BLaER1 (cell line): ENCODE results near the gene FAF1.

Source experiments
- H3K27ac ChIP-seq: shearing (Covaris generic); formaldehyde crosslinking; 2 replicates; pipeline ENCODE4 v1.8.1; 2022
- H3K27me3 ChIP-seq: shearing (Covaris generic); formaldehyde crosslinking; 2 replicates; pipeline ENCODE4 v1.8.1; 2022
- H3K36me3 ChIP-seq: shearing (Covaris generic); formaldehyde crosslinking; 2 replicates; pipeline ENCODE4 v1.8.1; 2022
- H3K4me1 ChIP-seq: shearing (Covaris generic); formaldehyde crosslinking; 2 replicates; pipeline ENCODE4 v1.8.1; 2022
- H3K4me2 ChIP-seq: shearing (Covaris generic); formaldehyde crosslinking; 2 replicates; pipeline ENCODE4 v1.8.1; 2022
- H3K4me3 ChIP-seq: shearing (Covaris generic); formaldehyde crosslinking; 2 replicates; pipeline ENCODE4 v1.8.1; 2022
- H3K9ac ChIP-seq: shearing (Covaris generic); formaldehyde crosslinking; 2 replicates; pipeline ENCODE4 v1.8.1; 2022
- H3K9me3 ChIP-seq: shearing (Covaris generic); formaldehyde crosslinking; 2 replicates; pipeline ENCODE4 v1.8.1; 2022
- H4K20me1 ChIP-seq: shearing (Covaris generic); formaldehyde crosslinking; 2 replicates; pipeline ENCODE4 v1.8.1; 2022
- Cebpa-rat ChIP-seq: shearing (Covaris generic); IDR thresholded peaks from 2 replicates; pipeline ENCODE4 v1.8.1; 2022

The FAF1 gene

GRCh38 chr1:50644447-50645105 is 315.5 kb downstream of the FAF1 start:
- no peak overlapping the region for H3K9ac ChIP-seq
- H3K27me3 ChIP-seq: no peaks in the 10 kb centered on the region
- no peak overlapping the region for H3K27ac ChIP-seq
- no peak for TF ChIP-seq Cebpa-rat
- no peaks in the 10 kb centered on the region for H4K20me1 ChIP-seq
- no peak overlapping the region for H3K4me3 ChIP-seq
- peaks cover 17% of the 10 kb centered on the region; the same call in 1 of the 2 replicates for H3K36me3 ChIP-seq
- H3K4me1 ChIP-seq: no peaks in the 10 kb centered on the region
- H3K4me2 ChIP-seq: no peak overlapping the region
- H3K9me3 ChIP-seq: 0 out of 2 replicates have a peak, but pooled peaks cover 4% of the 10 kb centered on the region

DNA sequence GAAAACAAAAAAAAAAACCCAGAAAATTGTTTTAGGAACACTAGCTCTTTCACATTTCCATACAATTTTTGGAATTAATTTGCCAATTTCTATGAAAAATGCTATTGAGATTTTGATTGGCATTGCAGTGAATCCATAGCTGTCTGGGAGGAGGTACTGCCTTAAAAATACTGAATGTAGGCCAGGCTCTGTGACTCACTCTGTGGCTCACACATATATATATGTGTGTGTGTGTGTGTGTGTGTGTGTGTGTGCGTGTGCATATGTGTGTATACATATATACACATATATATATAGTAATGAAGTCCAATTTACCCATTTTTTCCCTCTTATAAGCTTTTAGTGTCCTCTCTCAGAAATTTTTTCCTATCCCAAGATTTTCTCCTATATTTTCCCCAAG is 322.6 kb downstream of the FAF1 start:
- no peak for TF ChIP-seq Cebpa-rat
- 0 out of 2 replicates have a peak, but pooled peaks cover 5% of the 10 kb centered on the region for H3K36me3 ChIP-seq
- H3K4me1 ChIP-seq: no peaks in the 10 kb centered on the region
- H3K4me3 ChIP-seq: no peak overlapping the region
- H3K4me2 ChIP-seq: no peak overlapping the region
- no peaks in the 10 kb centered on the region for H3K27me3 ChIP-seq
- no peak overlapping the region for H3K27ac ChIP-seq
- H3K9me3 ChIP-seq: 0 out of 2 replicates have a peak, but pooled peaks cover 4% of the 10 kb centered on the region
- H4K20me1 ChIP-seq: no peaks in the 10 kb centered on the region
- H3K9ac ChIP-seq: no peak overlapping the region

DNA sequence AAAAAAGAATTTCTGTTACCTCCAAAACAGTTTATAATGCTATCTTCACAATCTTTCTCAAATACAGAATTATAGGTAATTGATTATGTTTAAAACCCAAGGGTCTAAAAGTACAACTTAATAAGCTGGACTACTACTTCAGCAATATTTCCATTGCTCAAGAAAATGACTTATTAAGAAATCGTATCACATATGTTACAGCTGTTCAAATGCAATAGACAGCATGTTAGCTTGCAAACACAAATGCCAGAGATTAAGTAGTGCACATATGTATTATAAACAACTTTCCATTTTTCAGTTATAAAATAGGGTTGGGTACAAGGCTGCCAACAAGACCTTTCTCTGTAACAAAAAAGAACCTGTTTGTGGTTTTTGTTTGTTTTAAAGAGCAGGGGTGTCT is 325.8 kb downstream of the FAF1 start:
- H3K4me3 ChIP-seq: no peak overlapping the region
- H4K20me1 ChIP-seq: no peaks in the 10 kb centered on the region
- TF ChIP-seq Cebpa-rat: no peak
- no peaks in the 10 kb centered on the region for H3K9me3 ChIP-seq
- H3K27ac ChIP-seq: no peak overlapping the region
- H3K36me3 ChIP-seq: no peaks in the 10 kb centered on the region
- H3K4me2 ChIP-seq: no peak overlapping the region
- no peaks in the 10 kb centered on the region for H3K4me1 ChIP-seq
- no peak overlapping the region for H3K9ac ChIP-seq
- H3K27me3 ChIP-seq: no peaks in the 10 kb centered on the region

DNA sequence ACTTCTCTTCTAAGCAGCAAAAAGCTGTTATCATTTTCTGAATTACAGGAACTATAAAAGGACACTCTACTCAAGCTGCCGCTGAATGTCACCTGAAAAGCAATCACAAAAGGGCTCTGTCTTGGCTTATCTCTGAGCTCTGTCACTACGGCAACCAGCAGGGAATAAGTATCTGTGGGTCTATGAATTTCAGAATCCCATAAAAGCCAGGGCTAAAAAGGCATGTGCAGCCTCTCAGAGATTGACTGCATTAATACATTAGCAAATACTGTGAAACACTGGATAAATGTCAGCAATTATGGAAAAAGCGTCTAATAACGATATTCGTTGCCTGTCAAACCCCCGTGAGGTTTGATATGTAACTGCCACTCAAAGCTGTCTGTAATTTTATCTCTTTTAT is 326.6 kb downstream of the FAF1 start:
- H3K36me3 ChIP-seq: no peaks in the 10 kb centered on the region
- no peak for TF ChIP-seq Cebpa-rat
- H3K9ac ChIP-seq: no peak overlapping the region
- H3K4me3 ChIP-seq: no peak overlapping the region
- no peaks in the 10 kb centered on the region for H4K20me1 ChIP-seq
- H3K27ac ChIP-seq: no peak overlapping the region
- H3K4me2 ChIP-seq: no peak overlapping the region
- no peaks in the 10 kb centered on the region for H3K4me1 ChIP-seq
- H3K27me3 ChIP-seq: no peaks in the 10 kb centered on the region
- no peaks in the 10 kb centered on the region for H3K9me3 ChIP-seq

DNA sequence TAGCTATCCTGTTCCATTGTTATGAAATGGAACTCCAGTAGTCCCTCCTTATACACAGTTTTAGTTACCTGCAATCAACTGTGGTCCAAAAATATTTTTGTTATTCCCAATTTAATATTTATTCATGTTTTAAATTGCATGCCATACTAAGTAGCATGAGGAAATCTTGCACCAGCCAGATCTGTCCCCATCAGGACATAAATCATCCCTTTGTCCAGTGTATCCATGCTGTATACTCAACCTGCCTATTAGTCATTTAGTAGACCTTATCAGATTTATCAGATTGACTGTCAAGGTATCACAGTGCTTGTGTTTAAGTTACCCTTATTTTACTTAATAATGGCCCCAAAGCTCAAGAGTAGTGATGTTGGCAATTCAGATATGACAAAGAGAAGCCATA is 328.9 kb downstream of the FAF1 start:
- no peak overlapping the region for H3K4me3 ChIP-seq
- no peak overlapping the region for H3K4me2 ChIP-seq
- H3K27me3 ChIP-seq: no peaks in the 10 kb centered on the region
- H3K9me3 ChIP-seq: no peaks in the 10 kb centered on the region
- no peaks in the 10 kb centered on the region for H3K4me1 ChIP-seq
- H3K9ac ChIP-seq: no peak overlapping the region
- no peaks in the 10 kb centered on the region for H4K20me1 ChIP-seq
- H3K27ac ChIP-seq: no peak overlapping the region
- H3K36me3 ChIP-seq: no peaks in the 10 kb centered on the region
- TF ChIP-seq Cebpa-rat: no peak

DNA sequence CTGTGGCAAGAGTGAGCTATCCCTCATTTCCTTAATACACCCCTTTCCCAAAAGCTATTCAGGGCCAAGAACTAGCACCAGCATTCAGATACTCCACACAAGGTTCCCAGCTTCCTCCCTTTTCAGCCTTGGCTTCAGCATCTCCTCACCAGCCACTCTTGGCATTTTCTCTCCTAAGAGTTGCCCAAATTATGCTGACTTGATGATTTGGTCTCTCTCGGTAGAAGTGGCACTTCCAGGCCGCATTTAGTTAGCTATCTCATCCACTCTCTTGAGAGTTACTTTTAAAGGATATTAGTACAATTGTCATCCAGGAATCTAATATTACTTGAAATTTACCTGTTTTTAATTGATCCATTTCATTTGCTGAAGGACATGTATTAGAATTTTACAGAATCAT is 337.8 kb downstream of the FAF1 start:
- Histone ChIP-seq H3K27ac (no peak overlapping the region), H3K9ac (no peak overlapping the region), H3K9me3 (peaks cover 9% of the 10 kb centered on the region; the same call in 1 of the 2 replicates), H3K36me3 (peaks cover 6% of the 10 kb centered on the region; the same call in 1 of the 2 replicates), H3K4me3 (no peak overlapping the region), H3K4me1 (peaks cover 7% of the 10 kb centered on the region; the same call in 1 of the 2 replicates), H3K4me2 (no peak overlapping the region), H4K20me1 (no peaks in the 10 kb centered on the region), H3K27me3 (no peaks in the 10 kb centered on the region)
- TF ChIP-seq Cebpa-rat: no peak

DNA sequence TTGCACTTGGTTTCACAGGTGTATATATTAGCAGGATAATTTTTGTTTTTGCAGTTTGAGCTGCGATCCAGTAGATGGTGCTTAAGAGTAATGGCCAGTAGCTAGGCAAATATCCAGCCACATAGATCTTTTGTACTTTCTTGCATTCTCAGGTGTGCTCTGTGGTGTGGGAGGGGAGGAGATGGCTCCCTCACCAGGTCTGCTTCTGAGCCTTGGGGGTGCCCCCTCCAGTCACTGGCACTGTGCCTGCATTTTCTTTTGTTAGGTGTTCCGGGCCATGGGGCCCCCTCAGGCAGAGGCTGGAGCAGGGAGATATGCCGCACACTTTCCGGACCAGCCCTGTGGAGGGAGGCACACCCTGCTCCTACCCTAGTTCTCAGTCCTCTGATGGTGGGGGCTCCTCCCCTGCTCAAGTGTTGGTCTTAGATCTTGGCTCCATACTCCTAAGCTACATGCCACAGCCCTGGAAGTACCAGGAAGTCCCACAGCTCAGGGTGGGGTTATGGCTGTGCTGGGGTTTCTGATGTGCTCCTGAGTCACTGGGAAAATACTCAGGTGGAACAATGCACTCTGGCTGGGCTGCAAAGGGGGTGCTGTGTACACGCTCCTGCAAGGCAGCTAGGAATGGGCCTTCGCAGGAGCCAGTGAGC is 339.3 kb downstream of the FAF1 start:
- Histone ChIP-seq H3K27ac (no peak overlapping the region), H3K27me3 (no peaks in the 10 kb centered on the region), H3K9ac (no peak overlapping the region)

DNA sequence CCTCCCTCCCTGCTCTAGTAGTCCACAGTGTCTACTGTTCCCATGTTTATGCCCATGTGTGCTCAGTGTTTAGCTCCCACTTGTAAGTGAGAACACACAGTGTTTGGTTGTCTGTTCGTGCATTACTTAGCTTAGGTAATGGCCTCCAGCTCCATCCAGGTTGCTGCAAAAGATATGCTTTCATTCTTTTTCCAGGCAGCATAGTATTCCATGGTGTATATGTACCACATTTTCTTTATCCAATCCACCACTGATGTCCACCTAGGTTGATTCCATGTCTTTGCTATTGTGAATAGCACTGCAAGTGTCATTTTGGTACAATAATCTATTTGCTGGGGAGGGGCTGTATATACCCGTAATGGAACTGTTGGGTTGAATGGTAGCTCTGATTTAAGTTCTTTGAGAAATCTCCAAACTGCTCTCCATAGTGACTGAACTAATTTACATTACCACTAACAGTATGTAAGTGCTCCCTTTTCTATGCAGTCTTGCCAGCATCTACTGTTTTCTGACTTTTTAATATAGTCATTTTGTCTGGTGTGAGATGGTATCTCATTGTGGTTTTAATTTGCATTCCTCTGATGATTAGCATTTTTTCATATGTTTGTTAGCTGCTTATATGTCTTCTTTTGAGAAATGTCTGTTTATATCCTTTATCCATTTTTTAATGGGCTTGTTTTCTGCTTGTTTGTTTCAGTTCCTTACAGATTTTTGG is 344.9 kb downstream of the FAF1 start:
- TF ChIP-seq Cebpa-rat: no peak
- Histone ChIP-seq H3K4me1 (no peaks in the 10 kb centered on the region), H4K20me1 (no peaks in the 10 kb centered on the region), H3K9me3 (peaks cover 9% of the 10 kb centered on the region; the same call in 1 of the 2 replicates), H3K36me3 (no peaks in the 10 kb centered on the region), H3K27ac (no peak overlapping the region), H3K9ac (no peak overlapping the region), H3K4me2 (no peak overlapping the region), H3K4me3 (no peak overlapping the region), H3K27me3 (no peaks in the 10 kb centered on the region)

More for the DNA sequence above, 339.3 kb downstream of the FAF1 start:
- Histone ChIP-seq H3K36me3 (peaks cover 6% of the 10 kb centered on the region; the same call in 1 of the 2 replicates), H3K4me1 (peaks cover 7% of the 10 kb centered on the region; the same call in 1 of the 2 replicates), H4K20me1 (no peaks in the 10 kb centered on the region), H3K4me2 (no peak overlapping the region), H3K4me3 (no peak overlapping the region), H3K9me3 (peaks cover 9% of the 10 kb centered on the region; the same call in 1 of the 2 replicates)
- TF ChIP-seq Cebpa-rat: no peak

GRCh38 chr1:50611675-50612074 is 348.4 kb downstream of the FAF1 start:
- H3K9ac ChIP-seq: no peak overlapping the region
- H3K27me3 ChIP-seq: no peaks in the 10 kb centered on the region
- no peaks in the 10 kb centered on the region for H3K36me3 ChIP-seq
- no peak overlapping the region for H3K4me3 ChIP-seq
- H3K27ac ChIP-seq: no peak overlapping the region
- no peaks in the 10 kb centered on the region for H3K4me1 ChIP-seq
- TF ChIP-seq Cebpa-rat: no peak
- no peak overlapping the region for H3K4me2 ChIP-seq
- H3K9me3 ChIP-seq: no peaks in the 10 kb centered on the region
- no peaks in the 10 kb centered on the region for H4K20me1 ChIP-seq

DNA sequence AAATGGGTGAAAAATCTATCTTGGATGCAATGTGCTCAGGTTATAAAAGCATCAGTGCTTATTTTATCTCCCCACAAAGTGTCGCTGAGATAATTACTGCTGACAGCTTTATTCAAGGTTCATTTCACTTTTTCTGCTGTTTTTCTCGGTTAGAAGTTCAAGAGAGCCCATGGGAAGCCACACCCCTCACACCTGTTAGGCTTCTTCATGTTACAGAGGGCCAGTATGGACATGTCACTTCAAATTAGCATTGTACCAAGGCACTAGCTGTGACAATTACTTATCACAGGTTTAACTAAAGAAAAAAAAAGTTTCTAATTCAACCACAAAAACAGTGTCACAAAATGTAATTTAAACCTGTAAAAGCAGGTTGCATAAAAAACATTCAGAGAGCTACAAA is 349.5 kb downstream of the FAF1 start:
- no peaks in the 10 kb centered on the region for H3K4me1 ChIP-seq
- no peaks in the 10 kb centered on the region for H3K9me3 ChIP-seq
- H3K27me3 ChIP-seq: no peaks in the 10 kb centered on the region
- H3K36me3 ChIP-seq: no peaks in the 10 kb centered on the region
- H3K4me3 ChIP-seq: no peak overlapping the region
- no peaks in the 10 kb centered on the region for H4K20me1 ChIP-seq
- H3K9ac ChIP-seq: no peak overlapping the region
- H3K4me2 ChIP-seq: no peak overlapping the region
- H3K27ac ChIP-seq: no peak overlapping the region
- TF ChIP-seq Cebpa-rat: no peak
